A549 (cell line): ENCODE measurements around the gene ADORA1.

Source experiments
- CTCF ChIP-seq: fragments of >200 bp; sonication (Bioruptor Twin); formaldehyde crosslinking; IDR thresholded peaks from 3 replicates; pipeline ENCODE4 v1.5.1; 2016
- MAZ ChIP-seq: fragments of 150-350 bp; IDR thresholded peaks from 2 replicates; pipeline ENCODE4 v1.6.1; 2014; ENCODE audit warnings: antibody characterized with exemption, low read depth, low read length, borderline replicate concordance

GRCh38 chr1:203169770-203170520 lies 42.4 kb downstream of the ADORA1 start:
- TF ChIP-seq MAZ (no peak), CTCF (no peak)
